Chondrocyte (in vitro differentiated cells): ENCODE measurements around the gene FRMPD4. TPM values are rescaled to one million over a fixed set of nuclear protein-coding genes. Genes with fewer than 3 reads are reported as not detected.

ENCODE experiments used
- DNase-seq: peaks from one replicate; pipeline ENCODE4 v3.0.0; 2021; ENCODE audit warnings: mixed read lengths, low spot score
- H3K27ac Mint-ChIP-seq: one replicate; pipeline ENCODE4 v1.8.0; 2021; ENCODE audit warnings: mild to moderate bottlenecking, moderate library complexity, mixed read lengths; ENCODE audit not compliant: unreplicated experiment
- H3K27me3 Mint-ChIP-seq: 2 replicates; pipeline ENCODE4 v1.8.0; 2021; ENCODE audit warnings: low read depth, mixed read lengths
- H3K36me3 Mint-ChIP-seq: 2 replicates; pipeline ENCODE4 v1.8.0; 2021; ENCODE audit warnings: low read depth, mixed read lengths
- H3K4me1 Mint-ChIP-seq: 2 replicates; pipeline ENCODE4 v1.8.0; 2021; ENCODE audit warnings: low read depth, mild to moderate bottlenecking, mixed read lengths
- H3K4me3 Mint-ChIP-seq: one replicate; pipeline ENCODE4 v1.8.0; 2021; ENCODE audit warnings: mild to moderate bottlenecking, moderate library complexity, mixed read lengths; ENCODE audit not compliant: unreplicated experiment
- H3K9me3 Mint-ChIP-seq: 2 replicates; pipeline ENCODE4 v1.8.0; 2021; ENCODE audit warnings: low read depth, mixed read lengths
- total RNA-seq: library from RNA; stranded (reverse); gene quantifications from 3 replicates; pipeline ENCODE4 v1.2.1, GENCODE V29; 2021
- TF ChIP-seq, protein P1 (sequence below): fragments of 200-600 bp; sonication (generic); IDR thresholded peaks from 2 replicates; pipeline ENCODE4 v1.5.0; 2021; ENCODE audit warnings: antibody characterized with exemption, mild to moderate bottlenecking, moderate library complexity

Gene FRMPD4
- total RNA-seq, 1 donor from 2014 or later = 0.10 TPM

DNA sequence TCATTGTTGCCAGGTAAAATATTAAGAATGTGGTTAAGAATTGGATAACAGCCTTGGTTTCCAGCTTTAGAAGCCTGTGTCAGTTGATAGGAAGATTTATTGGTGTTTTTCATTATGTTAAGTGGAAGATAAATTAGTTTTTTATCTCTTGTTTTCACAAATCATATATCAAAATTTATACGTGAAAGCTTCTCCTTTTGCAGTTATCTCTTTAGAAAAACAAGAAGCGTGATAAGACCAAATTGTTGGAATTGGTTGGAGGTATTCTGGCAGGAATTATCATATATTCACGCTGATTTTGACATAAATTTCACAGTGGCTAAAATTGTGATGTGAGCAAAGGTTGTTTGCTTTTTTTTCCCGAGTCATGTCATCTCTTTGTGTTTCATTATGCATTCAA is 90.6 kb downstream of the FRMPD4 start:
- TF ChIP-seq, protein P1, sequence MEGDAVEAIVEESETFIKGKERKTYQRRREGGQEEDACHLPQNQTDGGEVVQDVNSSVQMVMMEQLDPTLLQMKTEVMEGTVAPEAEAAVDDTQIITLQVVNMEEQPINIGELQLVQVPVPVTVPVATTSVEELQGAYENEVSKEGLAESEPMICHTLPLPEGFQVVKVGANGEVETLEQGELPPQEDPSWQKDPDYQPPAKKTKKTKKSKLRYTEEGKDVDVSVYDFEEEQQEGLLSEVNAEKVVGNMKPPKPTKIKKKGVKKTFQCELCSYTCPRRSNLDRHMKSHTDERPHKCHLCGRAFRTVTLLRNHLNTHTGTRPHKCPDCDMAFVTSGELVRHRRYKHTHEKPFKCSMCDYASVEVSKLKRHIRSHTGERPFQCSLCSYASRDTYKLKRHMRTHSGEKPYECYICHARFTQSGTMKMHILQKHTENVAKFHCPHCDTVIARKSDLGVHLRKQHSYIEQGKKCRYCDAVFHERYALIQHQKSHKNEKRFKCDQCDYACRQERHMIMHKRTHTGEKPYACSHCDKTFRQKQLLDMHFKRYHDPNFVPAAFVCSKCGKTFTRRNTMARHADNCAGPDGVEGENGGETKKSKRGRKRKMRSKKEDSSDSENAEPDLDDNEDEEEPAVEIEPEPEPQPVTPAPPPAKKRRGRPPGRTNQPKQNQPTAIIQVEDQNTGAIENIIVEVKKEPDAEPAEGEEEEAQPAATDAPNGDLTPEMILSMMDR = no peak
- no peaks in the 10 kb centered on the region for H3K36me3 Mint-ChIP-seq
- H3K4me1 Mint-ChIP-seq = no peaks in the 10 kb centered on the region
- no peak for DNase-seq
- H3K9me3 Mint-ChIP-seq = peaks cover 17% of the 10 kb centered on the region
- H3K27me3 Mint-ChIP-seq = no peaks in the 10 kb centered on the region
- H3K27ac Mint-ChIP-seq = no peak overlapping the region
- no peak overlapping the region for H3K4me3 Mint-ChIP-seq

- Mint-ChIP-seq H3K4me1 (no peaks in the 10 kb centered on the region), H3K27ac (no peak overlapping the region), H3K27me3 (no peaks in the 10 kb centered on the region), H3K4me3 (no peak overlapping the region), H3K9me3 (peaks cover 20% of the 10 kb centered on the region), H3K36me3 (no peaks in the 10 kb centered on the region)
- TF ChIP-seq, protein P1 = no peak
- no peak for DNase-seq
Measured at GRCh38 chrX:12229986-12230385, 91.7 kb downstream of the FRMPD4 start.

- Mint-ChIP-seq H3K9me3 (peaks cover 15% of the 10 kb centered on the region), H3K4me1 (no peaks in the 10 kb centered on the region), H3K27ac (no peak overlapping the region), H3K36me3 (no peaks in the 10 kb centered on the region), H3K4me3 (no peak overlapping the region), H3K27me3 (no peaks in the 10 kb centered on the region)
- TF ChIP-seq, protein P1 = no peak
- DNase-seq = no peak
Measured at GRCh38 chrX:12234534-12235329, 96.5 kb downstream of the FRMPD4 start.

DNA sequence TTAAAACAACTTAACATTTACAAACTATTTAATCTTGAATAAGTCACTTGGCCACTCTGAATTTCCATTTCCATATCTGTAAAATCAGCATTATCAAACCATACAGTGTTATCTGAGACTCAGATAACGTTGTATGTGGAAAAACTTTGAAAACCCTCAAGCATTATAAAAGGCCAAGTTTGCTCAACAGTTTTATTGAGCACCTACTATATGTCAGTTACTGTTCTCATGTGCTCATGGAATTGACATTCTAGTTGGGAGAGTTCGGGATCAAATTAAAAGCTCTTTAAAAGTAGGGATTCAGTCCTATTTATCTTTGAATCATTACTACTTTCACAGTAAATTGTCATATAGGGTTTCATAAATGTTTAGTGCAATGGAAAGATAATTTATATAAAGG is 97.9 kb downstream of the FRMPD4 start:
- Mint-ChIP-seq H3K27ac (no peak overlapping the region), H3K27me3 (no peaks in the 10 kb centered on the region), H3K4me1 (no peaks in the 10 kb centered on the region), H3K36me3 (no peaks in the 10 kb centered on the region), H3K9me3 (peaks cover 21% of the 10 kb centered on the region), H3K4me3 (no peak overlapping the region)
- TF ChIP-seq, protein P1 = no peak
- DNase-seq = no peak

DNA sequence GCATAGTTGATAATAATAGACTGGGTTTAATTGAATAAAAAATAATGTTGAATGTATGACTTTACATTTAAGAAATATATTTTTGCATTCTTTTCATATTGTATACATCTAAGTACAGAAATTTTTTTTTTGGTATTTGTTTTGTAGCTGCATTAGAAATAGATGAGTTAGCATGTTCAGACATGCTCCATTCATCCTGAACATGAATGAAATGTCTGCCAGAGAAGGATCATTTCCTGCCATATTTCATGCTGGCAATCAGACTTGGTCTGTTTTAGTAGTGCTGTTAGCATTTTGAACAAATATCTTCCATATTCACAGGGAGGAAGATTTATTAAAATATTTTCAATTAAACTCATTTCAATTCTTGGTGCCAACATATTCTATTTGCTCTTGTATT is 98.9 kb downstream of the FRMPD4 start:
- Mint-ChIP-seq H3K27me3 (no peaks in the 10 kb centered on the region), H3K27ac (no peak overlapping the region), H3K36me3 (no peaks in the 10 kb centered on the region), H3K4me3 (no peak overlapping the region), H3K9me3 (peaks cover 21% of the 10 kb centered on the region), H3K4me1 (no peaks in the 10 kb centered on the region)
- TF ChIP-seq, protein P1 = no peak
- DNase-seq = no peak
